Breast epithelium (tissue), 4 donors: ENCODE results near the gene ACOX3. TPM values are rescaled to one million over a fixed set of nuclear protein-coding genes. Genes with fewer than 3 reads are reported as not detected.

ENCODE experiments used
- DNase-seq, 2 donors: peaks; one replicate each; pipeline ENCODE4 v3.0.0-alpha.2; 2019; ENCODE audit warnings: low spot score in 2 of 2
- H3K27ac ChIP-seq, 2 donors: fragments of 200-600 bp; sonication (generic) in 1 of 2; one replicate each; pipeline ENCODE4 v1.5.1; 2016 to 2019; ENCODE audit warnings: mild to moderate bottlenecking in 1 of 2
- H3K27me3 ChIP-seq, 2 donors: fragments of 200-600 bp; sonication (generic) in 1 of 2; one replicate each; pipeline versions ENCODE4 v1.5.1 to v1.6.0; 2017 to 2019; ENCODE audit warnings: control low read depth in 1 of 2, mild to moderate bottlenecking in 1 of 2
- H3K36me3 ChIP-seq: fragments of 200-600 bp; one replicate; pipeline ENCODE4 v1.5.1; 2019
- H3K4me1 ChIP-seq, 2 donors: fragments of 200-600 bp; sonication (generic); one replicate each; pipeline ENCODE4 v1.5.1; 2016 to 2019; ENCODE audit warnings: control low read depth in 1 of 2
- H3K4me3 ChIP-seq, 3 donors: fragments of 200-600 bp; sonication (generic); 1 replicate in 2 of 3; 2 replicates in 1 of 3; pipeline ENCODE4 v1.5.1; 2016 to 2019; ENCODE audit warnings: mild to moderate bottlenecking in 3 of 3, moderate library complexity in 2 of 3
- H3K9me3 ChIP-seq, 2 donors: fragments of 200-600 bp; sonication (generic) in 1 of 2; one replicate each; pipeline ENCODE4 v1.5.1; 2016 to 2019; ENCODE audit warnings: control low read depth in 1 of 2
- CTCF ChIP-seq, 3 donors: fragments of 450-650 bp; IDR thresholded peaks; one replicate each; pipeline ENCODE4 v1.5.1; 2016 to 2017; ENCODE audit warnings: antibody characterized with exemption in 3 of 3, mild to moderate bottlenecking in 3 of 3, moderate library complexity in 3 of 3
- POLR2A ChIP-seq: fragments of 450-650 bp; IDR thresholded peaks from one replicate; pipeline ENCODE4 v1.6.1; 2016; ENCODE audit warnings: antibody characterized with exemption, mild to moderate bottlenecking, moderate library complexity
- POLR2AphosphoS5 ChIP-seq, 3 donors: sonication (generic); formaldehyde crosslinking; IDR thresholded peaks; one replicate each; pipeline ENCODE4 v1.6.1; 2017; ENCODE audit warnings: antibody characterized with exemption in 3 of 3
- intact Hi-C: fragments of 100-400 bp; cut with DNase I; formaldehyde crosslinking; loops from one replicate; pipeline ENCODE4 v1.15.1; 2023; ENCODE audit warnings: low total_unique reads
- total RNA-seq, 3 donors: library from RNA; depleted of rRNA; stranded (reverse); fragments of >200 nt; gene quantifications; one replicate each; pipeline ENCODE4 v1.1.0, GENCODE V29; 2016

Gene ACOX3
- total RNA-seq, 3 donors from 2014 or later: 24.0 to 69.4 (median 47.9) TPM

GRCh38 chr4:8331575-8331955 is 109.0 kb downstream of the ACOX3 start:
- Histone ChIP-seq H3K36me3 (no peaks in the 10 kb centered on the region), H3K27ac (no peak overlapping the region), H3K4me1 (no peaks in the 10 kb centered on the region), H3K9me3 (no peaks in the 10 kb centered on the region), H3K4me3 (no peak overlapping the region), H3K27me3 (no peaks in the 10 kb centered on the region)
- intact Hi-C loops: no loop called here
- TF ChIP-seq CTCF (IDR thresholded peaks at IDR 0.05) (no peak), POLR2AphosphoS5 (IDR thresholded peaks at IDR 0.05) (no peak), POLR2A (no peak)
- peak in 1 of 2 donors; percentile 12 for DNase-seq

GRCh38 chr4:8330821-8331574 is 109.5 kb downstream of the ACOX3 start:
- H3K36me3 ChIP-seq: no peaks in the 10 kb centered on the region

GRCh38 chr4:8329859-8330761 is 110.4 kb downstream of the ACOX3 start:
- Histone ChIP-seq H3K4me1 (no peaks in the 10 kb centered on the region), H3K27me3 (no peaks in the 10 kb centered on the region), H3K36me3 (no peaks in the 10 kb centered on the region), H3K4me3 (no peak overlapping the region), H3K9me3 (no peaks in the 10 kb centered on the region), H3K27ac (no peak overlapping the region)
- peak in 1 of 2 donors; percentile 37 for DNase-seq
- TF ChIP-seq POLR2AphosphoS5 (IDR thresholded peaks at IDR 0.05) (no peak), POLR2A (no peak), CTCF (IDR thresholded peaks at IDR 0.05) (no peak)
- intact Hi-C loops: no loop called here

More at GRCh38 chr4:8330821-8331574, 109.5 kb downstream of the ACOX3 start:
- no peaks in the 10 kb centered on the region for H3K4me1 ChIP-seq
- no peak for DNase-seq
- H3K27ac ChIP-seq: no peak overlapping the region
- intact Hi-C loops: no loop called here
- no peak overlapping the region for H3K4me3 ChIP-seq
- H3K27me3 ChIP-seq: no peaks in the 10 kb centered on the region
- no peaks in the 10 kb centered on the region for H3K9me3 ChIP-seq
- TF ChIP-seq CTCF (IDR thresholded peaks at IDR 0.05) (no peak), POLR2A (no peak), POLR2AphosphoS5 (IDR thresholded peaks at IDR 0.05) (peak in 1 of 3 donors; percentile 53)

- no peaks in the 10 kb centered on the region for H3K9me3 ChIP-seq
- H3K4me1 ChIP-seq: no peaks in the 10 kb centered on the region
- intact Hi-C loops: no loop called here
- no peak for TF ChIP-seq POLR2AphosphoS5 (IDR thresholded peaks at IDR 0.05)
- no peak for TF ChIP-seq POLR2A
- no peak for TF ChIP-seq CTCF (IDR thresholded peaks at IDR 0.05)
- DNase-seq: peak in 1 of 2 donors; percentile 30
- no peak overlapping the region for H3K4me3 ChIP-seq
- H3K27me3 ChIP-seq: no peaks in the 10 kb centered on the region
- H3K36me3 ChIP-seq: no peaks in the 10 kb centered on the region
- no peak overlapping the region for H3K27ac ChIP-seq
Measured at GRCh38 chr4:8329560-8329858, 111.0 kb downstream of the ACOX3 start.
